ENCODE measurements around the gene CASP8AP2. TPM values are rescaled to one million over a fixed set of nuclear protein-coding genes. Genes with fewer than 3 reads are reported as not detected.

Gene CASP8AP2
- total RNA-seq, 1 experiment from 2014 or later, result 19.3 TPM

GRCh38 chr6:89830170-89830809 lies 610 bp downstream of the CASP8AP2 start:
- Histone ChIP-seq H3K4me1 (no peaks in the 10 kb centered on the region), H3K9me3 (no peaks in the 10 kb centered on the region), H3K36me3 (ENCODE audit: control insufficient read depth, insufficient read depth, low read length) (no peaks in the 10 kb centered on the region), H3K4me3 (ENCODE audit: low read depth, low read length) (peak overlapping the region; percentile 64), H3K27me3 (replicated peaks; ENCODE audit: control insufficient read depth, insufficient read depth, low read length) (no peaks in the 10 kb centered on the region)
- peak overlapping the region; percentile 98 for H3K27ac Mint-ChIP-seq (ENCODE audit: unreplicated experiment)
- H3K4me3 Mint-ChIP-seq (ENCODE audit: unreplicated experiment), result peak overlapping the region; percentile 99
- POLR2A ChIA-PET, result interaction anchor here (1.8 kb wide), 1 partner anchor 10 kb away, joined by 32 read pairs; the partner anchor contains the start of gene MDN1
- CTCF ChIA-PET, result no interaction called here
- DNase-seq, result no peak
- TSS peak; percentile 60 for BruUV-seq (replicated peaks)
- H3K9me3 Mint-ChIP-seq (ENCODE audit: unreplicated experiment), result no peaks in the 10 kb centered on the region
- TF ChIP-seq CTCF (IDR thresholded peaks at IDR 0.05; ENCODE audit: insufficient read depth in 1 of 2, low read depth in 1 of 2, low read length in 1 of 2, severe bottlenecking in 1 of 2, unreplicated experiment in 1 of 2), result no peak
- H3K27me3 Mint-ChIP-seq (ENCODE audit: insufficient read depth, unreplicated experiment), result no peaks in the 10 kb centered on the region
- intact Hi-C loops (cut with micrococcal nuclease; ENCODE audit: unreplicated experiment), result no loop called here
- H3K36me3 Mint-ChIP-seq (ENCODE audit: insufficient read depth, unreplicated experiment), result peaks cover 34% of the 10 kb centered on the region
- H3K4me1 Mint-ChIP-seq (ENCODE audit: low read depth, unreplicated experiment), result peaks cover 1% of the 10 kb centered on the region

GRCh38 chr6:89834884-89835792 lies 5.5 kb downstream of the CASP8AP2 start:
- CTCF ChIA-PET, result no interaction called here
- H3K4me1 Mint-ChIP-seq (ENCODE audit: low read depth, unreplicated experiment), result peaks cover 6% of the 10 kb centered on the region
- POLR2A ChIA-PET, result no interaction called here
- H3K9me3 Mint-ChIP-seq (ENCODE audit: unreplicated experiment), result no peaks in the 10 kb centered on the region
- intact Hi-C loops (cut with micrococcal nuclease; ENCODE audit: unreplicated experiment), result no loop called here
- no peak overlapping the region for H3K4me3 Mint-ChIP-seq (ENCODE audit: unreplicated experiment)
- H3K27ac Mint-ChIP-seq (ENCODE audit: unreplicated experiment), result no peak overlapping the region
- TF ChIP-seq CTCF (IDR thresholded peaks at IDR 0.05; ENCODE audit: insufficient read depth in 1 of 2, low read depth in 1 of 2, low read length in 1 of 2, severe bottlenecking in 1 of 2, unreplicated experiment in 1 of 2), result no peak
- no peaks in the 10 kb centered on the region for H3K9me3 ChIP-seq
- H3K27me3 Mint-ChIP-seq (ENCODE audit: insufficient read depth, unreplicated experiment), result no peaks in the 10 kb centered on the region
- H3K4me3 ChIP-seq (ENCODE audit: low read depth, low read length), result no peak overlapping the region
- no TSS peak for BruUV-seq (replicated peaks)
- H3K4me1 ChIP-seq, result no peaks in the 10 kb centered on the region
- H3K36me3 Mint-ChIP-seq (ENCODE audit: insufficient read depth, unreplicated experiment), result peaks cover 51% of the 10 kb centered on the region
- no peaks in the 10 kb centered on the region for H3K36me3 ChIP-seq (ENCODE audit: control insufficient read depth, insufficient read depth, low read length)
- no peaks in the 10 kb centered on the region for H3K27me3 ChIP-seq (replicated peaks; ENCODE audit: control insufficient read depth, insufficient read depth, low read length)
- no peak for DNase-seq

- no peaks in the 10 kb centered on the region for H3K27me3 Mint-ChIP-seq (ENCODE audit: insufficient read depth, unreplicated experiment)
- peaks cover 6% of the 10 kb centered on the region for H3K4me1 Mint-ChIP-seq (ENCODE audit: low read depth, unreplicated experiment)
- intact Hi-C loops (cut with micrococcal nuclease; ENCODE audit: unreplicated experiment), result no loop called here
- CTCF ChIA-PET, result interaction anchor here (0.6 kb wide), 1 partner anchor 72 kb away, joined by 3 read pairs; no protein-coding TSS in a partner anchor
- Histone ChIP-seq H3K4me3 (ENCODE audit: low read depth, low read length) (no peak overlapping the region), H3K27me3 (replicated peaks; ENCODE audit: control insufficient read depth, insufficient read depth, low read length) (no peaks in the 10 kb centered on the region), H3K9me3 (no peaks in the 10 kb centered on the region), H3K36me3 (ENCODE audit: control insufficient read depth, insufficient read depth, low read length) (no peaks in the 10 kb centered on the region), H3K4me1 (no peaks in the 10 kb centered on the region)
- no peaks in the 10 kb centered on the region for H3K9me3 Mint-ChIP-seq (ENCODE audit: unreplicated experiment)
- BruUV-seq (replicated peaks), result no TSS peak
- H3K4me3 Mint-ChIP-seq (ENCODE audit: unreplicated experiment), result no peak overlapping the region
- no peak overlapping the region for H3K27ac Mint-ChIP-seq (ENCODE audit: unreplicated experiment)
- POLR2A ChIA-PET, result interaction anchor here (0.6 kb wide), 1 partner anchor 38 kb away, joined by 7 read pairs; no protein-coding TSS in a partner anchor
- no peak for TF ChIP-seq CTCF (IDR thresholded peaks at IDR 0.05; ENCODE audit: insufficient read depth in 1 of 2, low read depth in 1 of 2, low read length in 1 of 2, severe bottlenecking in 1 of 2, unreplicated experiment in 1 of 2)
- peaks cover 41% of the 10 kb centered on the region for H3K36me3 Mint-ChIP-seq (ENCODE audit: insufficient read depth, unreplicated experiment)
- DNase-seq, result no peak
These were observed 7.1 kb downstream of the CASP8AP2 start for GRCh38 chr6:89836639-89837222.
